Mesothelial cell of epicardium (in vitro differentiated cells): ENCODE measurements around the gene DNM3. TPM values are rescaled to one million over a fixed set of nuclear protein-coding genes. Genes with fewer than 3 reads are reported as not detected.

Experiments
- DNase-seq, 2 experiments: peaks; one replicate each; pipeline ENCODE4 v3.0.0; 2021; ENCODE audit warnings: low spot score in 2 of 2; ENCODE audit not compliant: unreplicated experiment in 2 of 2
- H3K27ac Mint-ChIP-seq: 2 replicates; pipeline ENCODE4 v1.8.0; 2021; ENCODE audit warnings: mixed read lengths
- H3K27me3 Mint-ChIP-seq: 2 replicates; pipeline ENCODE4 v1.8.0; 2021; ENCODE audit warnings: low read depth, mixed read lengths
- H3K36me3 Mint-ChIP-seq: 2 replicates; pipeline ENCODE4 v1.8.0; 2021; ENCODE audit warnings: mixed read lengths
- H3K4me1 Mint-ChIP-seq: 2 replicates; pipeline ENCODE4 v1.8.0; 2021; ENCODE audit warnings: mixed read lengths
- H3K4me3 Mint-ChIP-seq: 2 replicates; pipeline ENCODE4 v1.8.0; 2021; ENCODE audit warnings: mild to moderate bottlenecking, moderate library complexity, mixed read lengths
- H3K9me3 Mint-ChIP-seq: 2 replicates; pipeline ENCODE4 v1.8.0; 2021; ENCODE audit warnings: mixed read lengths
- total RNA-seq: library from RNA; stranded (reverse); gene quantifications from 3 replicates; pipeline ENCODE4 v1.2.1, GENCODE V29; 2021
- TF ChIP-seq, protein P1 (sequence below): fragments of 200-600 bp; sonication (generic); IDR thresholded peaks from one replicate; pipeline ENCODE4 v1.5.0; 2021; ENCODE audit warnings: antibody characterized with exemption; ENCODE audit not compliant: unreplicated experiment

Gene DNM3
- total RNA-seq, 1 donor from 2014 or later = 5.0 TPM

DNA sequence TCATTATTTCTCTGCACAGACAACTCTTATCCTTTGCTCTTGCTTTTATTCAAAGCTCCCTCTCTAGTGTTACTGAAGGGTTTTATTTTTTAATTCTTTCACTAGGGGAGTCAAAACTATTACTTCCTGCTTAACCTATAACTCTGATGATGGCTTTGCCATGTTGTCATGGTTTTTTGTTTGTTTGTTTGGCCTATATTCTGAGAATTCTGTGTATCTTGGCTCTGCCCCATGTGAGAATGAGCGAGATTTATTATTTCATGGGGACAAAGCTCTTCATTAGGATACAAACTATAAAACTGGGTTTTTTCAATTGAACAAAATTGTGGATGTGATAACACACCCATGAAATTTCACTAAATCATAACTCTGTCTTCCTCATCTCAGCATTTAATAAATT, 388.6 kb downstream of the DNM3 start:
- TF ChIP-seq, protein P1, sequence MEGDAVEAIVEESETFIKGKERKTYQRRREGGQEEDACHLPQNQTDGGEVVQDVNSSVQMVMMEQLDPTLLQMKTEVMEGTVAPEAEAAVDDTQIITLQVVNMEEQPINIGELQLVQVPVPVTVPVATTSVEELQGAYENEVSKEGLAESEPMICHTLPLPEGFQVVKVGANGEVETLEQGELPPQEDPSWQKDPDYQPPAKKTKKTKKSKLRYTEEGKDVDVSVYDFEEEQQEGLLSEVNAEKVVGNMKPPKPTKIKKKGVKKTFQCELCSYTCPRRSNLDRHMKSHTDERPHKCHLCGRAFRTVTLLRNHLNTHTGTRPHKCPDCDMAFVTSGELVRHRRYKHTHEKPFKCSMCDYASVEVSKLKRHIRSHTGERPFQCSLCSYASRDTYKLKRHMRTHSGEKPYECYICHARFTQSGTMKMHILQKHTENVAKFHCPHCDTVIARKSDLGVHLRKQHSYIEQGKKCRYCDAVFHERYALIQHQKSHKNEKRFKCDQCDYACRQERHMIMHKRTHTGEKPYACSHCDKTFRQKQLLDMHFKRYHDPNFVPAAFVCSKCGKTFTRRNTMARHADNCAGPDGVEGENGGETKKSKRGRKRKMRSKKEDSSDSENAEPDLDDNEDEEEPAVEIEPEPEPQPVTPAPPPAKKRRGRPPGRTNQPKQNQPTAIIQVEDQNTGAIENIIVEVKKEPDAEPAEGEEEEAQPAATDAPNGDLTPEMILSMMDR = no peak
- H3K9me3 Mint-ChIP-seq = peaks cover 20% of the 10 kb centered on the region
- H3K36me3 Mint-ChIP-seq = peaks cover 3% of the 10 kb centered on the region
- no peak overlapping the region for H3K27ac Mint-ChIP-seq
- H3K27me3 Mint-ChIP-seq = no peaks in the 10 kb centered on the region
- no peaks in the 10 kb centered on the region for H3K4me1 Mint-ChIP-seq
- no peak overlapping the region for H3K4me3 Mint-ChIP-seq
- DNase-seq = no peak

DNA sequence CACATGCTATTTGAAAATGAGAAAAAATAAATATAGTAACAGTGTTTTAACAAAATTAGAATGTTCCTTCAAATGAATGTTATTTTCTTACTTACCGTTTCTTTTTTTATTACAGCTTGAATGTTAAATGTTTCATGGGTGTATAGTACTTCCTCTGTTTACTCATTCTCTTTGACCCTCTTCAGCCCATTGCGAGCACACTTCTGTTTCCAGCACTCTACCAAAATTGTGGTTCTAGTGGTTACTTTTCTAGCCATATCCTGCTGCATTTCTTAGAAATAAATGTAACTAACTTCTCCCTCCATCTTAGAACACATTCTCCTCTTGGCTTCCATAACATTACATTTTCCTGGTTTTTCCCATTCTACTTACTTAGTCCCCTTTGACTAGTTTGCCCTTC, 389.2 kb downstream of the DNM3 start:
- H3K4me1 Mint-ChIP-seq = no peaks in the 10 kb centered on the region
- no peak for DNase-seq
- H3K27ac Mint-ChIP-seq = no peak overlapping the region
- H3K9me3 Mint-ChIP-seq = peaks cover 20% of the 10 kb centered on the region
- TF ChIP-seq, protein P1 = no peak
- peaks cover 3% of the 10 kb centered on the region for H3K36me3 Mint-ChIP-seq
- no peaks in the 10 kb centered on the region for H3K27me3 Mint-ChIP-seq
- H3K4me3 Mint-ChIP-seq = no peak overlapping the region

DNA sequence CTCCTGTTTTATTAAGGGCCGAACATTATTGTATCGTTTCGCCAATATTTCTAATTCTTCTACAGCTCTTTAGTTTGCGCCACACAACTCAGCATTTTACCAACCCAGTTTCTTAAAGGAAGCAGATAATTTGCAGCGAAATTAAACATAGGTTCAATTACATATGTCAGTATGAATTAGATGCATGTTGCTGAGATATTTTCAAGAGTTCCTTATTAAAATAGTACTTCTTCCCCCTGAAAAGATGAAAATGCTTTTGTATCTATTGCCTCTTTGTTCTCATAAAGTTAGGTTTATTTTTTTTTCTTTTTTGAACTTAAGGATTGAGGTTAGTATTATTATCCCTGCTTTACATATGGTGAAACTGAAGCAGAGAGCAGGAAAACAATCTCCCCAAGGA, 395.7 kb downstream of the DNM3 start:
- Mint-ChIP-seq H3K27me3 (no peaks in the 10 kb centered on the region), H3K27ac (peak overlapping the region; percentile 17), H3K9me3 (peaks cover 10% of the 10 kb centered on the region), H3K4me3 (no peak overlapping the region), H3K36me3 (peaks cover 1% of the 10 kb centered on the region), H3K4me1 (peaks cover 28% of the 10 kb centered on the region)
- no peak for DNase-seq
- TF ChIP-seq, protein P1 = no peak

DNA sequence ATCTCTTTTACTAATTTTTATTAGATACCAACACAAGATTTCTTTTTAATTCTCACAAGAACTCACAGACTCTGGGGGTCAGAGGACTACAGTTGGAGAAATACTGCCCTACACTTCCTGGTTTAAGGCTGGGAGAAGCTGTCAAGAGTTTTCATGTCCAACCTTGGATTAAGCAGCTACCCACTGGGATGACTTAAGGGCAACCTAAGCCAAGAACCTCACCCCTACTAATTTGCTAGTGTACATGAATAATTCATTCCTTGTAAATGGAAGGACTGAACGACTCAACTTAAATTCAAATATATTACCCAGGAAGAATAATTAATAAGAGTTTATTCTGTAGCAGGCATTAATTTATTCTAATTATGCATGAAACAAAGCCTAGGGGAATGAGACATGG, 396.9 kb downstream of the DNM3 start:
- TF ChIP-seq, protein P1 = no peak
- Mint-ChIP-seq H3K4me1 (peaks cover 29% of the 10 kb centered on the region), H3K9me3 (peaks cover 1% of the 10 kb centered on the region), H3K36me3 (no peaks in the 10 kb centered on the region), H3K27me3 (no peaks in the 10 kb centered on the region), H3K4me3 (no peak overlapping the region), H3K27ac (no peak overlapping the region)
- DNase-seq = no peak

DNA sequence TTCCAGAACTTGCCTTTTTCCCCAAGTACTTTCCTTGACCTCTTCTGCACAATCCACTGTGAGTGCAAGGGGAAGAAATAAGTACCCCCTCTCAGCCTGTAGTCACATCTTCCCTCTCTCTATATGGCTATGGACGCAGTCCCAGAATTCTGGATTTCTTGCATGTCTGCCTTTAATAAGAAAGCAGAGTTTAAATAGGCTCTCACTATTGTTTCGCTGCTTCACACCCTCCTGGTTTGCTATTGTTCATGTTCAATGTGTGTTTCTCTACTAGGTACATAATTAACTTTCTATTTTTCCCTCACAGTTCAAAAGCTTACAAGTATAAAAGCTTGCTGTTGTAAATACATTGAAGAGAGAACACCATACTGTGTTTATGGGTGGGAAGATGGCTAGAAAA, 397.7 kb downstream of the DNM3 start:
- H3K27me3 Mint-ChIP-seq = no peaks in the 10 kb centered on the region
- TF ChIP-seq, protein P1 = no peak
- peaks cover 29% of the 10 kb centered on the region for H3K4me1 Mint-ChIP-seq
- no peak overlapping the region for H3K4me3 Mint-ChIP-seq
- H3K9me3 Mint-ChIP-seq = no peaks in the 10 kb centered on the region
- DNase-seq = no peak
- no peaks in the 10 kb centered on the region for H3K36me3 Mint-ChIP-seq
- peak overlapping the region; percentile 26 for H3K27ac Mint-ChIP-seq

DNA sequence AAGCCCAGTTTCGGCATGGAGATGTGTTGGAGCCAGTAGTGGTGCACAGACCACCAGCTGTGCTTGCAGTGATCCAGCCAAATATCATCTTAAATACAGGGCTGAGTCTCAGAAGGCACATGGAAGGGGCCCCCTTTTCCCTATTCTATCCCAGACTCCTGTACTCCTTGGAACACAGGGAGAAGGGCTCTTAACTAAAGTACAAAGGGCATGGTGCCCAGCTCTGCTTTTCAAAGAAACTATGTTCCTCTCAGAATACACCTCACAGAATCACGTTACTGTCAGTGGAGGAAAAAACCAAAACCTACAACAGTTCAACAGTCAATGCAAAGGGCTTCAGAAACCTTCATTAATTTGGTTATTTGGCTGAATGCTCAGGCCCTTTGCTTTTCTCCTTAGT, 398.6 kb downstream of the DNM3 start:
- TF ChIP-seq, protein P1 = no peak
- H3K27me3 Mint-ChIP-seq = no peaks in the 10 kb centered on the region
- no peak for DNase-seq
- peaks cover 29% of the 10 kb centered on the region for H3K4me1 Mint-ChIP-seq
- H3K9me3 Mint-ChIP-seq = peaks cover 1% of the 10 kb centered on the region
- no peak overlapping the region for H3K4me3 Mint-ChIP-seq
- no peaks in the 10 kb centered on the region for H3K36me3 Mint-ChIP-seq
- peak overlapping the region; percentile 87 for H3K27ac Mint-ChIP-seq
